Measurements from ENCODE around the gene CTBP2. TPM values are rescaled to one million over a fixed set of nuclear protein-coding genes. Genes with fewer than 3 reads are reported as not detected.
A peak's percentile ranks its signal among the peaks of the same experiment; 100 is the strongest.

The CTBP2 gene
- total RNA-seq, 1 experiment from 2014 or later, result 125 TPM

- TF ChIP-seq CTCF (IDR thresholded peaks at IDR 0.05) (no peak), TCF7L2 (IDR thresholded peaks at IDR 0.05; ENCODE audit: low read depth, low read length) (no peak), SIN3A (IDR thresholded peaks at IDR 0.05; ENCODE audit: borderline replicate concordance, insufficient read depth, low read depth, low read length) (no peak), POLR2AphosphoS5 (IDR thresholded peaks at IDR 0.05; ENCODE audit: low read depth, low read length) (no peak)
- TF ChIP-seq, protein P1, sequence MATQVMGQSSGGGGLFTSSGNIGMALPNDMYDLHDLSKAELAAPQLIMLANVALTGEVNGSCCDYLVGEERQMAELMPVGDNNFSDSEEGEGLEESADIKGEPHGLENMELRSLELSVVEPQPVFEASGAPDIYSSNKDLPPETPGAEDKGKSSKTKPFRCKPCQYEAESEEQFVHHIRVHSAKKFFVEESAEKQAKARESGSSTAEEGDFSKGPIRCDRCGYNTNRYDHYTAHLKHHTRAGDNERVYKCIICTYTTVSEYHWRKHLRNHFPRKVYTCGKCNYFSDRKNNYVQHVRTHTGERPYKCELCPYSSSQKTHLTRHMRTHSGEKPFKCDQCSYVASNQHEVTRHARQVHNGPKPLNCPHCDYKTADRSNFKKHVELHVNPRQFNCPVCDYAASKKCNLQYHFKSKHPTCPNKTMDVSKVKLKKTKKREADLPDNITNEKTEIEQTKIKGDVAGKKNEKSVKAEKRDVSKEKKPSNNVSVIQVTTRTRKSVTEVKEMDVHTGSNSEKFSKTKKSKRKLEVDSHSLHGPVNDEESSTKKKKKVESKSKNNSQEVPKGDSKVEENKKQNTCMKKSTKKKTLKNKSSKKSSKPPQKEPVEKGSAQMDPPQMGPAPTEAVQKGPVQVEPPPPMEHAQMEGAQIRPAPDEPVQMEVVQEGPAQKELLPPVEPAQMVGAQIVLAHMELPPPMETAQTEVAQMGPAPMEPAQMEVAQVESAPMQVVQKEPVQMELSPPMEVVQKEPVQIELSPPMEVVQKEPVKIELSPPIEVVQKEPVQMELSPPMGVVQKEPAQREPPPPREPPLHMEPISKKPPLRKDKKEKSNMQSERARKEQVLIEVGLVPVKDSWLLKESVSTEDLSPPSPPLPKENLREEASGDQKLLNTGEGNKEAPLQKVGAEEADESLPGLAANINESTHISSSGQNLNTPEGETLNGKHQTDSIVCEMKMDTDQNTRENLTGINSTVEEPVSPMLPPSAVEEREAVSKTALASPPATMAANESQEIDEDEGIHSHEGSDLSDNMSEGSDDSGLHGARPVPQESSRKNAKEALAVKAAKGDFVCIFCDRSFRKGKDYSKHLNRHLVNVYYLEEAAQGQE (IDR thresholded peaks at IDR 0.05; ENCODE audit: insufficient read depth in 1 of 2, low read depth in 2 of 2, low read length in 1 of 2), result no peak
- Histone ChIP-seq H3K4me3 (ENCODE audit: low read depth in 2 of 2, low read length in 2 of 2) (no peak overlapping the region), H3K36me3 (ENCODE audit: control insufficient read depth, insufficient read depth, low read length) (peaks cover 19% of the 10 kb centered on the region), H3K27ac (ENCODE audit: low read length) (no peak overlapping the region), H3K27me3 (ENCODE audit: control insufficient read depth, insufficient read depth, low read length) (no peaks in the 10 kb centered on the region), H3K4me1 (ENCODE audit: control insufficient read depth, insufficient read depth, low read length) (peaks cover 2% of the 10 kb centered on the region; the same call in 1 of the 2 replicates), H3K9me3 (ENCODE audit: control insufficient read depth, insufficient read depth, low read depth, low read length) (no peaks in the 10 kb centered on the region)
- intact Hi-C loops (cut with micrococcal nuclease; ENCODE audit: unreplicated experiment) (no loop called here), in situ Hi-C loops (cut with HindIII; ENCODE audit: low pct_unique_long_range_greater_than_20kb, low sequenced_read_pairs) (no loop called here)
- ChIA-PET CTCF (no interaction called here), POLR2A (no interaction called here)
- BruUV-seq (replicated peaks), result no TSS peak
- ATAC-seq (no peak), DNase-seq (ENCODE audit: low read depth, low spot score) (no peak)
Measured at GRCh38 chr10:125107965-125108580, 52.3 kb downstream of the CTBP2 start.

GRCh38 chr10:125107166-125107949, 53.0 kb downstream of the CTBP2 start:
- ATAC-seq, result no peak
- Histone ChIP-seq H3K36me3 (ENCODE audit: control insufficient read depth, insufficient read depth, low read length) (peaks cover 20% of the 10 kb centered on the region), H3K4me1 (ENCODE audit: control insufficient read depth, insufficient read depth, low read length) (no peaks in the 10 kb centered on the region; the same call in 1 of the 2 replicates), H3K9me3 (ENCODE audit: control insufficient read depth, insufficient read depth, low read depth, low read length) (no peaks in the 10 kb centered on the region), H3K27ac (ENCODE audit: low read length) (no peak overlapping the region), H3K27me3 (ENCODE audit: control insufficient read depth, insufficient read depth, low read length) (no peaks in the 10 kb centered on the region), H3K4me3 (ENCODE audit: low read depth in 2 of 2, low read length in 2 of 2) (no peak overlapping the region)
- intact Hi-C loops (cut with micrococcal nuclease; ENCODE audit: unreplicated experiment), result no loop called here
- in situ Hi-C loops (cut with HindIII; ENCODE audit: low pct_unique_long_range_greater_than_20kb, low sequenced_read_pairs), result no loop called here
- ChIA-PET POLR2A (no interaction called here), CTCF (no interaction called here)
- no peak for TF ChIP-seq SIN3A (IDR thresholded peaks at IDR 0.05; ENCODE audit: borderline replicate concordance, insufficient read depth, low read depth, low read length)
- TF ChIP-seq POLR2AphosphoS5 (IDR thresholded peaks at IDR 0.05; ENCODE audit: low read depth, low read length), result no peak
- no peak for TF ChIP-seq TCF7L2 (IDR thresholded peaks at IDR 0.05; ENCODE audit: low read depth, low read length)
- TF ChIP-seq, protein P1 (IDR thresholded peaks at IDR 0.05; ENCODE audit: insufficient read depth in 1 of 2, low read depth in 2 of 2, low read length in 1 of 2), result no peak
- TF ChIP-seq CTCF (IDR thresholded peaks at IDR 0.05), result no peak
- no peak for DNase-seq (ENCODE audit: low read depth, low spot score)
- BruUV-seq (replicated peaks), result TSS peak; percentile 3

All from Panc1 (cell line).